GM21390 (cell line): Measurements from ENCODE around the gene SORBS2.
"Not testable (repeated sequence)": the region's sequence is repeated elsewhere in the genome, so short reads cannot be mapped to it uniquely, and the experiment has no call there.

Experiments used
- ATAC-seq: cut with Tn5 transposase; IDR thresholded peaks from one replicate; pipeline ENCODE4 v1.9.1; 2021; ENCODE audit not compliant: unreplicated experiment

The SORBS2 gene

GRCh38 chr4:185811509-185812364 lies at the start of gene SORBS2:
Gene SORBS2, minus strand, starts transcription at chr4:185812194. Its CDS starts 121,623 bp downstream, at chr4:185690571.
- ATAC-seq: peak; percentile 83

DNA sequence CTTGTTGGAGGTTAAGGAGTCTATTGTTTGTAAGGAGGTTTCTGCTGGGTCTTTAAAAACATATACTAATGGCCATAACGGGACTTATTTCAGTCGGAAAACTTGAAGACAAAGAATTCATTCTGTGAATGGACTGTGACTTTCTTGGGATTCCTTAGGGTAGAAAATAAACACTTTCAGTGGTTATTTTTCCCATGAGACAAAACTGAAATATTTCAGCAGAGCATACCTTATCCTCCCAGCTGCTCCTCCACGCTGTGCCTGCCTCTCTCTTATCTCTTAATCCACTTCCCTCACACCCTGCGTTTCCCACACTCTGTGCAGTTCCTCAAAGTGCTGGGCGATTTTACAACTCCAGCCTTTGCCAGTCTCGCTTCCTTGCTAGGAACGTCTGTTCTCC lies 47.1 kb upstream of the SORBS2 start:
- no peak for ATAC-seq

- not testable (repeated sequence) for ATAC-seq
Observed at GRCh38 chr4:185857561-185857960, 45.6 kb upstream of the SORBS2 start.

DNA sequence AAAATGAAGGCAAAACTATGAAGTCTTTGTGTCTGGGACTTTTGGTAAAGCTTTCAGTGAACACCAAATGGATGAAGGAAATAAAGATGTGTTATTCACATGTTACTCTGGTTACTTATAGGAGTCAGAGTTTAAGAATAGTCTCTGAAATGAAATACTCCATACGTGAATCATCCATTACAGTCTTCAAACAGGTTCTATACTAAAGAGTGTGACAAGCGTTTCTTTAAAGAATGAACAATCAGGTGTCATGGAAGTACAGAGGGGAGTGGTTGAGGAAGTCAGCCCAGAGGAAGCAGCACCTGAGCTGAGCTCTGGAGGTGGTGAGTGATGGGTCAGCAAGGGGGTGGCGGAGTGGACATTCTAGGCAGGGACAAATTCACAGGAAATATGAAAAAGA lies 41.8 kb upstream of the SORBS2 start:
- ATAC-seq: no peak

DNA sequence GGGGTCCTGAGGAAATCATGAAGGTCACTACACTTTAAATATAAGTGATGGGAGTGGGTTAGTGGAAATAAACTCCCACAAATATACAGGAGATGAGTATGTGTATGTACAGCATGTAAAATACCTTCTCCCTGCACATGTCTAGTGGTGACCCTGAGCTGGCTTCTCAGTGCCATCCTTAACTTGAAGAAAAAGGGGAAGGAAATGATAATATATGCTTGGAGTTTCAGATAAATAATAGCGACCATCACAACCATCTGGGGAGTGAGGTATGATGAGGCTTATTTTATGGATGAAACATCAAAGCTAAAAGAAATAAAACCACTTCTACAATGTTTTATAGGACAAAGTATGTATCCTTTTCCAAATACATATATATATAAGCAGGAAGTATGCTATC lies 41.0 kb upstream of the SORBS2 start:
- no peak for ATAC-seq

- no peak for ATAC-seq
Observed at GRCh38 chr4:185849664-185850550, 37.9 kb upstream of the SORBS2 start.

DNA sequence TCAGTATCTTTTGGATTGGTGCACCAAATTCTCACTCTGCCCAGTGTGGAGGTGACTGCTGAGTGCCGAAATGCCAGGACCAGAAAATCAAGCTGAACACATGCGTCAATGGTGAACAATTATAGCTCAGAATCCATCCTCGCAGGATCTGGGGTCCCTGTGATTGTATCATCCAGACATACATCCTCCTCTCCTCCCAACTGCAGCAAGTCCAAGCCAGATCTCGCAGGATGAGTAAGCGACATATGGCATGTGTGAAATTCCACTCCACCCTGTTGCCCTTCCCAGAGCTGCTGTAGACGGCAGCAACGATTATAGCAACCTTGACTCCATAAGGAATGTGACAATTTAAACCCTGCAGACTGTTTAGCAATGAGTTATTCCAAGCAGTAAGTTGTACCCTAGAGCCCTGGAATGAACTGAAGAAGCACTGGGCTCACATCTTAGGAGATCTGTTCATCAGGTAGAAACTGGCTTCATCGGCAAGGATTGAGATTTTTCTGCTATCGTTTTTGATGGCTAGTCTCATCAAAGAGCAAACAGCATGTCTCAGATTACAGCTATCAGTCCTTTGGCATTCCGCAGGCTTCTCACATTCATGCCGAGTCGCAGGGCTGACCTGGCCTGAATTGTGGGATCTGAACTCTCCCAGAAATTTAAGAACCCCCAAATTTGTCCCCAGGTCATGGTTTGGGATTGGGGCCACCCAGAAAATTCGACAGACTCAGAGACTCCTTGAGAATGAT lies 35.5 kb upstream of the SORBS2 start:
- no peak for ATAC-seq

DNA sequence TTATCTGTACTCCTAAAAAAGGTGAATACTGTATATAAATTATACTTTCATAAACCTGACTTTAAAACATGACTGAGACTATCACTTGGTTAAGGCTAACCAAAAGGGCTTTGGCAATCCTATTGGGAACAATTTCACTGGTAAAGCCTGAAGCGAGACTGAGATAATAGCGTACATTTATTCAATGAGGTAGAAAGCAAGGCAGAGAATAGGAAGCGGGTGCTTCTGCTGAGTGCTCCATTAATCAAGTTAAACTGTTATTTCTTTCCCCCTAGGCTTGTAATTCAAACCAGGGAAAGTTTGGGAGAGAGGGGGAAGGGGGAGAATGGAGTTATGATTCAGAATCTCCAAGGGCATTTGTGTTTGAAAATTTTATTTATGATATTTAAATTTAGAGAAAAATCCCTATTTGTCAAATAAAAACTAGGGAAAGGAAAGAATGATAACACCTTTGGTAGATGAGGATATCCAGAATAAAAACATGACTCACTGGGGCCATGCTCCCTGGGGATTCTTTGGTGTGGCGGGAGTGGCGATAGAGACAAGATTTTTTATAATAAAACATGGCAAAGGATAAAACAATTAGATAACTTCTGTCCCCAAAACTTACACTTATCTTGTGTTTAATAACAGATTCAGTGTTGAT lies 34.6 kb upstream of the SORBS2 start:
- ATAC-seq: no peak

GRCh38 chr4:185845966-185846365 lies 34.0 kb upstream of the SORBS2 start:
- ATAC-seq: no peak

DNA sequence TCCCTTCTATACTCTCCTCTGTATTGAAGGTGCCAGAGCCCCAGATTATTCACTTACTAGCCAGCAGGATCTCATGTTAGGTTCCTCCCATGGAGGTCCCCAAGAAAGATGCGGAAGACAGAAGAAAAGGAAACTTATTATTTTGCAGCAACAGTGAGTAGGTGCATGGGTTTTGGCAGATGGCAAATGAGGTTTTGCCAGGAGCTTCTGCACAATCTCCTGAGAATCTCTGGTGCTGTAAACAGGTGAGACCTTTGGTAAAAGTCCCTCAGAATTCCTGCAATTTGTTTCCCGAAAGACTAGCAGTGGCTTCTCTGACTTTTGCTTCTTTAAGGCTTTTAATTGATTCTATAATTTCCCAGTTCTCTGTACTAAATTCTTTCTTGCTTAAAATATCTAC lies 29.5 kb upstream of the SORBS2 start:
- no peak for ATAC-seq

GRCh38 chr4:185840953-185841352 lies 29.0 kb upstream of the SORBS2 start:
- ATAC-seq: no peak

- ATAC-seq: no peak
Observed at GRCh38 chr4:185840201-185840600, 28.2 kb upstream of the SORBS2 start.

DNA sequence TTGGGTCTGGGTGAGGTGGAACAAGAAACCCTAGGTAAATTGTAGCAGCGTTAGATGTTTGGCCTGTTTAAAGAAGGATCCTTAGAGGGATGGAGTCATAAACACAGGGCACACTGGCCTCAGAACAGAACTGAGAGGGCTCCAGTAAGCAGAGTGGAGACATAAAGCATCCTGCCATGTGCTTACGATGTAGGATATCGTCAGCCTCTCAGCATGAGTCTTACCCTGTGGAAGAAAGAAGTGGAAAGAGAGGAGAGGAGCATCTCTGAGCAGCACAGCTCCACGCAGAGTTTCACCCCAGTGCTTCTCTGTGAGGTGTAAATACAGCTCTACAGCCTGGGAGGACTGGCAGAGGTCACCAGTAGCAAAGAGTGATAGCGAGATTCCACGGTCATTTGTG lies 27.8 kb upstream of the SORBS2 start:
- ATAC-seq: no peak

DNA sequence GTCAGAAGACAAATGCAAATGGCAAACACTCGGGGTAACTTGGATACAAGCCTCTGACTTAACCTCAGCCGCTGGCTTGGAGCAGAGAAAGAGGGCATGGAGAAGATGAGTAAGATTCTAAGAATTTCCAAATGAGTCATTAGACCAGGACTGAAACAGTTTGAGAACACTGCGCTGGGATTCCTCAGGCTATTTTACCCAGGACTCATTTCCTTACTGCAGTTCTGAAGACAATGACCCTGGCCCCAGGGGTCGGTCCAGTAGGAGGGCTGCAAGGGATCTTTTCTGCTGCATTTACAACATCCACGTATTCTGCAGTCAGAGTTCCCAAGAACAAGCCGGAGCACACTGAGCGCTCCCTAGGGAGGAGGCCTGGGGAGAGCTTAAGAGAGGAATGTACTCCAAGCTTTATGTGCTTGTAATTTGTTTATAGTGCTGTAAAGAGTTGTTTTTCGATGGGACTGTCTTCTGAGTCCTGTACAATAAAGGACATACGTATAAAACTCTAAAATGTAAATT lies 27.3 kb upstream of the SORBS2 start:
- ATAC-seq: no peak

DNA sequence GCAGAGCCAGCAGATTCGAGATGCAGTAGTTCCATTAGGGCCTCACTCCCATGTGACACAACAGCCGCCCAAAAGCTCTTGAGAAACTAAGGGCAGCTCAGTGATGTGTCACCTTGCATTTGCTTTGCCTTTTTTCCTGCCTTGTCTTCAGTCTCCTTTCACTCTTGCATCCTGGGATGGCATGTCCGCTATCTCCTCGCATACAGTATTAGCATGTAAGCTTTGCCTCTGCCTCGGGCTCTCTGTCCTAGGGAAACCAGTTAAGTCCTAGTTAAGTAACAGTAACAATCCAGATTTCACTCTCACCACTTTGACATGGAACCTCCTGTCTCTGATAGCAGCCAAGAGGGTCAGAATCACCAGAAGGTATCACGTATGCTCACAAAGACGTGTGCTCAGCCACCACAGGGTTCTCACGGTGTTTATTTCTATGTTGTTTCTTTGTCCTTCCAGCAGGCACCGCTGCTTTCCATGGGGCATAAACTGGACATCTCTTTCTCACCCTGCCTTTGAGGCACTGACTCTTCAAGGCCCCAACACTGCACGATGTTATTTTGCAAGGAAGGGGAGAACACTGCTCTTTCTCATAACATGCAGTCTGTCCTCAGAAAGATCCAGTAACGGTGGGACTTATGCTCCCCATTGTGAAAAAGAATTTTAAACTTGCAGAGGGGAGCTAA lies 26.7 kb upstream of the SORBS2 start:
- ATAC-seq: no peak

- ATAC-seq: no peak
Observed at GRCh38 chr4:185838104-185838452, 26.1 kb upstream of the SORBS2 start.

DNA sequence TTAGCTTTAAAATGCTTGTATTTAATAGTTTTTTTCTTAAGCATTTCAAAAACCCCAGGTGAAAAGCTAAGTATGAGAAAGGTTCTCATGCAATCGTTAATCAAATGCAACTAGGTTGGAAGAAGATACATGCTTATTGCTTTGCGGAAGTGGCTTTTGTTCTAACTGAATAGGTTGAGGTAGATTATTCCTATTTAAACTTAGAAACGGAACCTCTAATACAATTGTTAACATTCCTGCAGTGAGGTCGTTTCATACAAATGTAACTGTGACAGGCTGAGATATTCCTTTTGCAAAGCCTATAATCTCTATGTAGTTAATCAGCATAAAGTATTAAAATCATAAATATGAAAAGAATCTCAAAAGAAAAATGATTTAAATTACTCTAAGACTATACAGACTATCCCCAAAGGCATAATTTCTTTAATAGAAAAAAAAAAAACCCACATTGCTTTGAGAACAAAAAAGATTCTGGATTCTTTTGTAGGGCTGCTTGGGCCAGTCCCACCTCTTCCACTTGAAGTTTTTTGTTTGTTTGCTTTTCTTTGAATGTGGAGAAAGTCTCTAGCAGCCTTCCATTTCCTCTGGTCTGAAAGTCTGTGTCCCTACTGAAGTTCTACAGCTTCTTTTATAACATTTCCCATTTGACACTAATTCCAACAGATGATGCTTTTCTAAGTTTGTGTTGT lies 25.6 kb upstream of the SORBS2 start:
- no peak for ATAC-seq

- no peak for ATAC-seq
Observed at GRCh38 chr4:185836241-185837084, 24.5 kb upstream of the SORBS2 start.

- ATAC-seq: no peak
Observed at GRCh38 chr4:185835814-185836213, 23.8 kb upstream of the SORBS2 start.
